IPS-18c (cell line): Measurements from ENCODE around the gene PPFIA4.

Source experiments
- H3K4me3 ChIP-seq: 2 replicates; pipeline ENCODE4 v1.7.0; 2013; ENCODE audit warnings: low read depth, mild to moderate bottlenecking, low read length, moderate library complexity; ENCODE audit not compliant: insufficient read depth
- H3K9me3 ChIP-seq: one replicate; pipeline ENCODE4 v1.6.1; 2013; ENCODE audit warnings: mild to moderate bottlenecking, low read length, moderate library complexity; ENCODE audit not compliant: control insufficient read depth, insufficient read depth

PPFIA4 gene

DNA sequence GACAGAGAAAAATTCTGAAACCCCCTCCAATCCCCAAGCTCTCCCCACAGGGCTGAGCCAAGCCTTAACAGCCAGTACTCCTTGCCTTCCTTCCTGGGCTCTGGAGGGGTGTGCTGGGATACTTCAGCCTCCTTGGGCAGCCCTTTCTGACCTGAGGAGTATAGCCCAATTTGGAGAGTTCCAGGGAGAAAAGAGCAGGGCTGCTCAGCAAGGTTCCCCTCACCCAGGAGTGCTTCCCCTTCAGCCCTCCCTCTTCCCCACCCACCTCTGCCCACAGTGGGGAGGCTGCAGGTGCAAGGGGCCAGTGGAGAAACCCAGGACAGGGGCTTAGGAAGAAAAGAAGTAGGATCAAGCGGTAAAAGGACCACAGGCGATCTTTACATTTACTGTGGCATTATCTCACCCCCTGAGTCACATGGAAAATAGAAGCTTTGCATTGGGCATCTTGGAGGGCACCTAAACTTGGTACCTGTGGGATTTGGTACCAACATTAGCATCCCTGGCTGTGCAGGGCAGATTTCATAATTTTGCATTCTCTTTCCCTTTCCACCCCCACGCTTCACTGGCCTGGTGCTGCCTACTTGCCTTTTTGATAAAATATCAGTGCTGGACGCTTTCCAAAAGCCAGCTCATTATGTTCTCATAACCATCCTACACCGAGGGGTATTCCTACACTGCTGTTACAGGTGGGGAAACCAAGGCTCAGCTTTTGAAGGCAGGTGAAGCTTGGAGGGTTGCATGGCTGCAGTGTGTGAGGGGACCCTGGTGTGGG lies 98.4 kb downstream of the PPFIA4 start:
- H3K4me3 ChIP-seq: no peak overlapping the region
- no peaks in the 10 kb centered on the region for H3K9me3 ChIP-seq

GRCh38 chr1:203126151-203126865 lies 100.0 kb downstream of the PPFIA4 start:
- H3K9me3 ChIP-seq: no peaks in the 10 kb centered on the region
- H3K4me3 ChIP-seq: no peak overlapping the region

DNA sequence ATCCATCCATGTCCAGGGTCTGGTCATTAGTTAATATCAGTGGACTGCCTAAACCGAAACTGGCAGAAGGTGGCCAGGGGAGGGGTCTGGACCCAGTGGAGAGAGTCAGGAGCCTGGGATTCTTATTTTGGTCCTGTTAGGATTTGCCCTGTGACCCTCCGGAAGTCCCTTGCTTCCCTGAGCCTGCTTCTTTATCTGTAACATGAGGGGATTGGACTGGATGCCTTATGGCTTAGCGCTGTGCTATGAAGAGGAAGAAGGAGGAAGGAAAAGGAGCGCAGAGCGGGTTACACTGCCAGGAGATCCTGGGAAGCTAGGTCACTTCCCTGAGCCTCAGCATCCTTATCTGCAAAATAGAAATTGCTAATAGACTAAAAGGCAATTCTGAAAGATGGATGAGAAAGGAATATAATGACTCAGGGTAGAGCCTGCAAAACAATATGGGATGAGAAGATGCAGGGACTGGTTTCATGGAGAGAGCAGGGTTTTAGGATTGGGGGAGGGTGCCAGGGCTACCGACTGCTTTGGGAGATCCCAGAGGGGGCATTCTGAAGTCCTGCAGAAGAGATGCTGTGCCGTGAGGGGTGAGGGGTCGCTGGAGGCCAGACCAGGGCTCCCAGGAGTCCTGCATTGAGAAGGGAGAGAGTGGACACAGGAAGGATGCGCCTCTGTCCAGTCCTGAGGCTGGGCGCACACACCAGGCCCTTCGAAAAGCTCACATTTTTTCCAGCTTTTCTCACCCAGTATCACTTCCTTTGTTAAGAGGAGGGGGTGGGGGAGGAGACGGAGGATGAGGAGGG lies 100.8 kb downstream of the PPFIA4 start:
- Histone ChIP-seq H3K4me3 (peak overlapping the region; percentile 55; the same call in 1 of the 2 replicates), H3K9me3 (no peaks in the 10 kb centered on the region)

GRCh38 chr1:203127666-203128430 lies 101.6 kb downstream of the PPFIA4 start, which contains the start of gene ADORA1:
Gene ADORA1 (plus strand): TSS chr1:203127726. CDS start chr1:203128842, 1,116 bp downstream.
- H3K9me3 ChIP-seq: no peaks in the 10 kb centered on the region
- H3K4me3 ChIP-seq: peak within 1 kb of the TSS; percentile 55

GRCh38 chr1:203128431-203128715 lies 102.1 kb downstream of the PPFIA4 start:
- Histone ChIP-seq H3K4me3 (peak overlapping the region; percentile 55), H3K9me3 (no peaks in the 10 kb centered on the region)
